Neural cell (in vitro differentiated cells): ENCODE data around the gene C22orf15. TPM values are rescaled to one million over a fixed set of nuclear protein-coding genes. Genes with fewer than 3 reads are reported as not detected.

Source experiments
- H2AFZ ChIP-seq: fragments of 200-600, 300-800 bp; sonication (generic), shearing (Covaris generic); 2 replicates; pipeline ENCODE4 v1.6.0; 2014; ENCODE audit warnings: low read depth, mild to moderate bottlenecking, antibody characterized with exemption, low read length, moderate library complexity
- H3F3A ChIP-seq: fragments of 200-600 bp; shearing (Covaris generic); 2 replicates; pipeline ENCODE4 v1.6.1; 2016; ENCODE audit warnings: mild to moderate bottlenecking, moderate library complexity, mixed read lengths, antibody characterized with exemption, low read length; ENCODE audit not compliant: insufficient read depth, poor library complexity, severe bottlenecking
- H3K27ac ChIP-seq: fragments of 200-600, 300-800 bp; sonication (generic), shearing (Covaris generic); 2 replicates; pipeline ENCODE4 v1.5.1; 2014; ENCODE audit warnings: mild to moderate bottlenecking, low read length, moderate library complexity
- H3K27me3 ChIP-seq: fragments of 300-800, 200-600 bp; sonication (generic), shearing (Covaris generic); 2 replicates; pipeline ENCODE4 v1.6.0; 2014; ENCODE audit warnings: mild to moderate bottlenecking, low read depth, low read length, moderate library complexity; ENCODE audit not compliant: insufficient read depth
- H3K36me3 ChIP-seq: fragments of 300-800, 200-600 bp; sonication (generic), shearing (Covaris generic); 2 replicates; pipeline ENCODE4 v1.5.1; 2014; ENCODE audit warnings: mild to moderate bottlenecking, antibody characterized with exemption, low read length, moderate library complexity; ENCODE audit not compliant: insufficient read depth
- H3K4me2 ChIP-seq: fragments of 300-800, 200-600 bp; sonication (generic), shearing (Covaris generic); 2 replicates; pipeline ENCODE4 v1.6.0; 2014; ENCODE audit warnings: mild to moderate bottlenecking, low read length
- H3K4me3 ChIP-seq: fragments of 300-800, 200-600 bp; sonication (generic), shearing (Covaris generic); 2 replicates; pipeline ENCODE4 v1.5.1; 2014; ENCODE audit warnings: mild to moderate bottlenecking, low read length, moderate library complexity
- H3K79me2 ChIP-seq: fragments of 200-600 bp; shearing (Covaris generic); replicated peaks from 2 replicates; pipeline ENCODE4 v1.6.0; 2014; ENCODE audit warnings: mild to moderate bottlenecking, low read length, moderate library complexity; ENCODE audit not compliant: insufficient read depth
- H3K9ac ChIP-seq: fragments of 300-800, 200-600 bp; sonication (generic), shearing (Covaris generic); 2 replicates; pipeline ENCODE4 v1.6.1; 2016; ENCODE audit warnings: mild to moderate bottlenecking, low read length, mixed read lengths
- H3K9me2 ChIP-seq: fragments of 200-600 bp; shearing (Covaris generic); 2 replicates; pipeline ENCODE4 v1.6.1; 2016; ENCODE audit warnings: mild to moderate bottlenecking, low read length, mixed read lengths; ENCODE audit not compliant: insufficient read depth
- H3K9me3 ChIP-seq: fragments of 200-600, 300-800 bp; sonication (generic), shearing (Covaris generic); 2 replicates; pipeline ENCODE4 v1.6.1; 2016; ENCODE audit warnings: mild to moderate bottlenecking, mixed run types, low read length, moderate library complexity, mixed read lengths
- H4K20me1 ChIP-seq: fragments of 200-600 bp; shearing (Covaris generic); 2 replicates; pipeline ENCODE4 v1.6.1; 2016; ENCODE audit warnings: mild to moderate bottlenecking, mixed run types; ENCODE audit not compliant: insufficient read depth
- EP300 ChIP-seq: fragments of 450-650 bp; conservative IDR thresholded peaks from 2 replicates; pipeline ENCODE4 v1.6.1; 2014; ENCODE audit warnings: antibody characterized with exemption, mild to moderate bottlenecking, moderate library complexity; ENCODE audit not compliant: poor library complexity, severe bottlenecking
- EZH2 ChIP-seq: fragments of 200-600, 300-800 bp; shearing (Covaris generic), sonication (generic); IDR thresholded peaks from 2 replicates; pipeline ENCODE4 v1.6.1; 2014; ENCODE audit warnings: antibody characterized with exemption, low read length, borderline replicate concordance, mild to moderate bottlenecking; ENCODE audit not compliant: insufficient read depth, poor library complexity, severe bottlenecking
- MXI1 ChIP-seq: fragments of 450-650 bp; conservative IDR thresholded peaks from 2 replicates; pipeline ENCODE4 v1.6.1; 2014; ENCODE audit warnings: antibody characterized with exemption, mild to moderate bottlenecking; ENCODE audit not compliant: poor library complexity, severe bottlenecking
- POLR2AphosphoS5 ChIP-seq: IDR thresholded peaks from 2 replicates; pipeline ENCODE4 v1.6.1; 2012
- RAD21 ChIP-seq: fragments of 450-650 bp; conservative IDR thresholded peaks from 2 replicates; pipeline ENCODE4 v1.6.1; 2014; ENCODE audit warnings: antibody characterized with exemption, mild to moderate bottlenecking, moderate library complexity
- SMC3 ChIP-seq: fragments of 450-650 bp; conservative IDR thresholded peaks from 2 replicates; pipeline ENCODE4 v1.6.1; 2014; ENCODE audit warnings: antibody characterized with exemption, mild to moderate bottlenecking, moderate library complexity; ENCODE audit not compliant: poor library complexity
- TAF1 ChIP-seq: IDR thresholded peaks from 2 replicates; pipeline ENCODE4 v1.6.1; 2012; ENCODE audit warnings: low read depth
- polyA plus RNA-seq: library from polyadenylated mRNA; depleted of rRNA; stranded (reverse); fragments of >200 nt; gene quantifications from 2 replicates; pipeline ENCODE4 v1.2.3, GENCODE V29; 2014
- TF ChIP-seq, protein P1 (sequence below): IDR thresholded peaks from 2 replicates; pipeline ENCODE4 v1.6.1; 2012; ENCODE audit warnings: borderline replicate concordance
- TF ChIP-seq, protein P2 (sequence below): fragments of 450-650 bp; IDR thresholded peaks from 2 replicates; pipeline ENCODE4 v1.5.1; 2014; ENCODE audit warnings: antibody characterized with exemption, mild to moderate bottlenecking, moderate library complexity; ENCODE audit not compliant: poor library complexity, severe bottlenecking

Gene C22orf15
- polyA plus RNA-seq, 1 donor from 2014 or later = not detected

DNA sequence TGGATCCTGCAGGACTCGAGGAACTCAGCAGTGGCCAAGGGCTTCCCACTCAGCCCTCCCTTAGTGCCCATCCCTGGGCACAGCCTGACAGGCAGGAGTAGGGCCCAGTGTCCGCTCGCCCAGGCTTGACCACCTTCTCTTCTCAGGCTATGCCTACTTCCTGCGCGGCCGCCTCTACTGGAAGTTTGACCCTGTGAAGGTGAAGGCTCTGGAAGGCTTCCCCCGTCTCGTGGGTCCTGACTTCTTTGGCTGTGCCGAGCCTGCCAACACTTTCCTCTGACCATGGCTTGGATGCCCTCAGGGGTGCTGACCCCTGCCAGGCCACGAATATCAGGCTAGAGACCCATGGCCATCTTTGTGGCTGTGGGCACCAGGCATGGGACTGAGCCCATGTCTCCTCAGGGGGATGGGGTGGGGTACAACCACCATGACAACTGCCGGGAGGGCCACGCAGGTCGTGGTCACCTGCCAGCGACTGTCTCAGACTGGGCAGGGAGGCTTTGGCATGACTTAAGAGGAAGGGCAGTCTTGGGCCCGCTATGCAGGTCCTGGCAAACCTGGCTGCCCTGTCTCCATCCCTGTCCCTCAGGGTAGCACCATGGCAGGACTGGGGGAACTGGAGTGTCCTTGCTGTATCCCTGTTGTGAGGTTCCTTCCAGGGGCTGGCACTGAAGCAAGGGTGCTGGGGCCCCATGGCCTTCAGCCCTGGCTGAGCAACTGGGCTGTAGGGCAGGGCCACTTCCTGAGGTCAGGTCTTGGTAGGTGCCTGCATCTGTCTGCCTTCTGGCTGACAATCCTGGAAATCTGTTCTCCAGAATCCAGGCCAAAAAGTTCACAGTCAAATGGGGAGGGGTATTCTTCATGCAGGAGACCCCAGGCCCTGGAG is 20.7 kb downstream of the C22orf15 start:
- no peak overlapping the region for H3K27ac ChIP-seq
- no peaks in the 10 kb centered on the region for H3K9me3 ChIP-seq
- no peak overlapping the region for H3K4me3 ChIP-seq
- TF ChIP-seq TAF1 = no peak
- no peak for TF ChIP-seq EZH2
- TF ChIP-seq, protein P1, sequence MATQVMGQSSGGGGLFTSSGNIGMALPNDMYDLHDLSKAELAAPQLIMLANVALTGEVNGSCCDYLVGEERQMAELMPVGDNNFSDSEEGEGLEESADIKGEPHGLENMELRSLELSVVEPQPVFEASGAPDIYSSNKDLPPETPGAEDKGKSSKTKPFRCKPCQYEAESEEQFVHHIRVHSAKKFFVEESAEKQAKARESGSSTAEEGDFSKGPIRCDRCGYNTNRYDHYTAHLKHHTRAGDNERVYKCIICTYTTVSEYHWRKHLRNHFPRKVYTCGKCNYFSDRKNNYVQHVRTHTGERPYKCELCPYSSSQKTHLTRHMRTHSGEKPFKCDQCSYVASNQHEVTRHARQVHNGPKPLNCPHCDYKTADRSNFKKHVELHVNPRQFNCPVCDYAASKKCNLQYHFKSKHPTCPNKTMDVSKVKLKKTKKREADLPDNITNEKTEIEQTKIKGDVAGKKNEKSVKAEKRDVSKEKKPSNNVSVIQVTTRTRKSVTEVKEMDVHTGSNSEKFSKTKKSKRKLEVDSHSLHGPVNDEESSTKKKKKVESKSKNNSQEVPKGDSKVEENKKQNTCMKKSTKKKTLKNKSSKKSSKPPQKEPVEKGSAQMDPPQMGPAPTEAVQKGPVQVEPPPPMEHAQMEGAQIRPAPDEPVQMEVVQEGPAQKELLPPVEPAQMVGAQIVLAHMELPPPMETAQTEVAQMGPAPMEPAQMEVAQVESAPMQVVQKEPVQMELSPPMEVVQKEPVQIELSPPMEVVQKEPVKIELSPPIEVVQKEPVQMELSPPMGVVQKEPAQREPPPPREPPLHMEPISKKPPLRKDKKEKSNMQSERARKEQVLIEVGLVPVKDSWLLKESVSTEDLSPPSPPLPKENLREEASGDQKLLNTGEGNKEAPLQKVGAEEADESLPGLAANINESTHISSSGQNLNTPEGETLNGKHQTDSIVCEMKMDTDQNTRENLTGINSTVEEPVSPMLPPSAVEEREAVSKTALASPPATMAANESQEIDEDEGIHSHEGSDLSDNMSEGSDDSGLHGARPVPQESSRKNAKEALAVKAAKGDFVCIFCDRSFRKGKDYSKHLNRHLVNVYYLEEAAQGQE = no peak
- no peak for TF ChIP-seq EP300
- TF ChIP-seq, protein P2, sequence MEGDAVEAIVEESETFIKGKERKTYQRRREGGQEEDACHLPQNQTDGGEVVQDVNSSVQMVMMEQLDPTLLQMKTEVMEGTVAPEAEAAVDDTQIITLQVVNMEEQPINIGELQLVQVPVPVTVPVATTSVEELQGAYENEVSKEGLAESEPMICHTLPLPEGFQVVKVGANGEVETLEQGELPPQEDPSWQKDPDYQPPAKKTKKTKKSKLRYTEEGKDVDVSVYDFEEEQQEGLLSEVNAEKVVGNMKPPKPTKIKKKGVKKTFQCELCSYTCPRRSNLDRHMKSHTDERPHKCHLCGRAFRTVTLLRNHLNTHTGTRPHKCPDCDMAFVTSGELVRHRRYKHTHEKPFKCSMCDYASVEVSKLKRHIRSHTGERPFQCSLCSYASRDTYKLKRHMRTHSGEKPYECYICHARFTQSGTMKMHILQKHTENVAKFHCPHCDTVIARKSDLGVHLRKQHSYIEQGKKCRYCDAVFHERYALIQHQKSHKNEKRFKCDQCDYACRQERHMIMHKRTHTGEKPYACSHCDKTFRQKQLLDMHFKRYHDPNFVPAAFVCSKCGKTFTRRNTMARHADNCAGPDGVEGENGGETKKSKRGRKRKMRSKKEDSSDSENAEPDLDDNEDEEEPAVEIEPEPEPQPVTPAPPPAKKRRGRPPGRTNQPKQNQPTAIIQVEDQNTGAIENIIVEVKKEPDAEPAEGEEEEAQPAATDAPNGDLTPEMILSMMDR = no peak
- no peak for TF ChIP-seq MXI1
- no peak for TF ChIP-seq RAD21
- no peak for TF ChIP-seq SMC3
- no peak for TF ChIP-seq POLR2AphosphoS5
- no peaks in the 10 kb centered on the region for H3K36me3 ChIP-seq
- H3K79me2 ChIP-seq = peaks cover 12% of the 10 kb centered on the region
- no peak overlapping the region for H3K9ac ChIP-seq
- no peaks in the 10 kb centered on the region for H3K27me3 ChIP-seq
- no peak overlapping the region for H2AFZ ChIP-seq
- no peaks in the 10 kb centered on the region for H3K9me2 ChIP-seq
- no peaks in the 10 kb centered on the region for H3F3A ChIP-seq
- H3K4me2 ChIP-seq = no peak overlapping the region
- no peaks in the 10 kb centered on the region for H4K20me1 ChIP-seq

DNA sequence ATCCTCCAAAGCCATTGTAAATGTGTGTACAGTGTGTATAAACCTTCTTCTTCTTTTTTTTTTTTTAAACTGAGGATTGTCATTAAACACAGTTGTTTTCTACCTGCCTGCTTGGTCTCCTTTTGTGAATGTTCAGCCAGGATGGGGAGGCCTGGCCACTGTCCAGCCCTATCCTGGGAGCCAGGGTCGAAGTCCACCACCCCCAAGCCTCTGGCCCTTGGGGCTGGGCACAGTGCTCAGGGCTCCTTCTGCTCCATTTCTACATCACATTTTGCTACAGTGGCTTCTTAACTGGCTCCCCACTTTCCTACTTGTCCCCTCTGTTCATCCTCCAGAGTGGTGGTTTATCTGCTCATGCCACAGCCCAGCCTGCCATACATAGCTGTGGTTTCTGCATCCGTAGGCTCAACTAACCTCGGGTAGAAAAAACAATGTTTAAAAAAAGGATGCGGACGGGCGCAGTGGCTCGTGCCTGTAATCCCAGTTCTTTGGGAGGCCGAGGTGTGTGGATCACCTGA is 21.5 kb downstream of the C22orf15 start:
- no peak overlapping the region for H2AFZ ChIP-seq
- TF ChIP-seq, protein P2 = no peak
- TF ChIP-seq MXI1 = no peak
- no peak for TF ChIP-seq EP300
- no peak for TF ChIP-seq SMC3
- TF ChIP-seq POLR2AphosphoS5 = no peak
- no peak for TF ChIP-seq EZH2
- TF ChIP-seq, protein P1 = no peak
- TF ChIP-seq TAF1 = no peak
- TF ChIP-seq RAD21 = no peak

More for the DNA sequence above, 21.5 kb downstream of the C22orf15 start:
- Histone ChIP-seq H3K4me2 (no peak overlapping the region), H3K36me3 (no peaks in the 10 kb centered on the region), H3K4me3 (no peak overlapping the region), H3K9me3 (no peaks in the 10 kb centered on the region), H3K79me2 (peaks cover 19% of the 10 kb centered on the region), H3K9me2 (no peaks in the 10 kb centered on the region), H3F3A (no peaks in the 10 kb centered on the region), H4K20me1 (no peaks in the 10 kb centered on the region), H3K9ac (no peak overlapping the region), H3K27ac (no peak overlapping the region), H3K27me3 (no peaks in the 10 kb centered on the region)
